RCC 7860 (cell line): ENCODE measurements around the gene ARHGDIA.

Experiments used
- DNase-seq: peaks from one replicate; pipeline ENCODE4 v3.0.0-alpha.2; 2015; ENCODE audit warnings: low spot score
- FAIRE-seq: peaks from 2 replicates; lab custom pipeline; 2012; peaks lifted over from hg19 to GRCh38; lab: Jason Lieb, UNC

The ARHGDIA gene

GRCh38 chr17:81828656-81829055 is 42.5 kb downstream of the ARHGDIA start:
- no peak for FAIRE-seq
- no peak for DNase-seq

GRCh38 chr17:81825841-81826466 is 45.2 kb downstream of the ARHGDIA start:
- DNase-seq, result no peak
- FAIRE-seq, result no peak

- no peak for DNase-seq
- FAIRE-seq, result no peak
Measured at GRCh38 chr17:81824595-81824994, 46.5 kb downstream of the ARHGDIA start.

GRCh38 chr17:81823820-81824550 is 47.2 kb downstream of the ARHGDIA start:
- DNase-seq (no peak), FAIRE-seq (no peak)

GRCh38 chr17:81822996-81823819 is 47.9 kb downstream of the ARHGDIA start:
- DNase-seq (no peak), FAIRE-seq (no peak)

GRCh38 chr17:81822312-81822637 is 48.9 kb downstream of the ARHGDIA start:
- FAIRE-seq, result no peak

GRCh38 chr17:81821603-81822311 is 49.4 kb downstream of the ARHGDIA start:
- FAIRE-seq (no peak), DNase-seq (peak; percentile 40)

More at GRCh38 chr17:81822312-81822637, 48.9 kb downstream of the ARHGDIA start:
- no peak for DNase-seq

GRCh38 chr17:81821147-81821546 is 50.0 kb downstream of the ARHGDIA start:
- DNase-seq (no peak), FAIRE-seq (no peak)

GRCh38 chr17:81819708-81820107 is 51.4 kb downstream of the ARHGDIA start:
- FAIRE-seq (no peak), DNase-seq (no peak)

- FAIRE-seq (no peak), DNase-seq (no peak)
Measured at GRCh38 chr17:81817758-81818147, 53.4 kb downstream of the ARHGDIA start.
